GM12878 (cell line): ENCODE results near the gene PYGM. TPM values are rescaled to one million over a fixed set of nuclear protein-coding genes. Genes with fewer than 3 reads are reported as not detected.

ENCODE experiments used
- ATAC-seq: fragments of 200-7000 bp; cut with Tn5 transposase; 3 replicates; pipeline ENCODE4 v1.9.1; 2020; ENCODE audit warnings: mild to moderate bottlenecking, moderate library complexity
- BruUV-seq: library from RNA; stranded (reverse); fragments of 400-500 nt; replicated peaks from 2 replicates; lab custom pipeline; 2021; lab: Mats Ljungman, UMichigan
- CTCF ChIA-PET: fragments of 300-600 bp; sonication (Branson Sonifier 250); formaldehyde crosslinking; extraction: SDS; loops from one replicate; lab custom pipeline; 2021; ENCODE audit warnings: inconsistent platforms; lab: Yijun Ruan, JAX
- POLR2A ChIA-PET: fragments of 350-600 bp; formaldehyde crosslinking; extraction: SDS; loops from one replicate; lab custom pipeline; 2021; ENCODE audit warnings: inconsistent platforms; lab: Charles Lee
- RAD21 ChIA-PET: fragments of 300-600 bp; sonication (Branson Sonifier 250); formaldehyde crosslinking; loops from one replicate; lab custom pipeline; 2023; ENCODE audit warnings: antibody characterized with exemption; ENCODE audit not compliant: unreplicated experiment; lab: Charles Lee
- SMC1A ChIA-PET: fragments of 300-600 bp; sonication (Branson Sonifier 250); formaldehyde crosslinking; loops from one replicate; lab custom pipeline; 2023; ENCODE audit not compliant: unreplicated experiment, uncharacterized antibody; lab: Charles Lee
- DNase-seq: peaks from one replicate; pipeline ENCODE4 v3.0.0-alpha.2; 2011; ENCODE audit warnings: low read depth, low spot score
- FAIRE-seq: peaks from 3 replicates; lab custom pipeline; 2011; peaks lifted over from hg19 to GRCh38; lab: Jason Lieb, UNC
- H2AFZ ChIP-seq: 2 replicates; pipeline ENCODE4 v1.6.0; 2011; ENCODE audit warnings: low read depth, low read length, control low read depth; ENCODE audit not compliant: control insufficient read depth
- H3K27ac ChIP-seq: 2 replicates; pipeline ENCODE4 v1.5.1; 2011; ENCODE audit warnings: control low read depth; ENCODE audit not compliant: control insufficient read depth, insufficient read depth
- H3K27me3 ChIP-seq, 2 experiments: replicated peaks in 1 of 2; 2 replicates each; pipeline versions ENCODE4 v1.6.0 to v1.6.1; 2011; ENCODE audit warnings: low read length in 1 of 2; ENCODE audit not compliant: control insufficient read depth in 2 of 2, insufficient read depth in 2 of 2
- H3K36me3 ChIP-seq, 2 experiments: 2 replicates each; pipeline ENCODE4 v1.5.1; 2011; ENCODE audit warnings: low read length in 1 of 2; ENCODE audit not compliant: control insufficient read depth in 2 of 2, insufficient read depth in 2 of 2
- H3K4me1 ChIP-seq: 2 replicates; pipeline ENCODE4 v1.6.1; 2011; ENCODE audit warnings: mild to moderate bottlenecking, low read length, moderate library complexity, mixed read lengths; ENCODE audit not compliant: control insufficient read depth, insufficient read depth
- H3K4me2 ChIP-seq: 2 replicates; pipeline ENCODE4 v1.6.0; 2011; ENCODE audit warnings: control low read depth; ENCODE audit not compliant: control insufficient read depth, insufficient read depth
- H3K4me3 ChIP-seq: fragments of 200-600 bp; sonication (generic); 2 replicates; pipeline ENCODE4 v1.5.1; 2016
- H3K79me2 ChIP-seq: 2 replicates; pipeline ENCODE4 v1.6.0; 2011; ENCODE audit warnings: low read length; ENCODE audit not compliant: control insufficient read depth, insufficient read depth
- H3K9ac ChIP-seq: 2 replicates; pipeline ENCODE4 v1.8.0; 2011; ENCODE audit warnings: low read length, control low read depth, mixed read lengths; ENCODE audit not compliant: control insufficient read depth, insufficient read depth
- H3K9me3 ChIP-seq: replicated peaks from 3 replicates; pipeline ENCODE4 v1.5.1; 2011; ENCODE audit warnings: mild to moderate bottlenecking, low read length; ENCODE audit not compliant: control insufficient read depth, insufficient read depth
- H4K20me1 ChIP-seq: 2 replicates; pipeline ENCODE4 v1.6.0; 2011; ENCODE audit not compliant: control insufficient read depth, insufficient read depth
- ATF7 ChIP-seq: fragments of 450-650 bp; IDR thresholded peaks from 2 replicates; pipeline ENCODE4 v1.6.1; 2016; ENCODE audit warnings: low read depth, mild to moderate bottlenecking
- CREB1 ChIP-seq: IDR thresholded peaks from 2 replicates; pipeline ENCODE4 v1.6.1; 2012; ENCODE audit warnings: low read depth, mild to moderate bottlenecking, inconsistent platforms
- CREM ChIP-seq: IDR thresholded peaks from 2 replicates; pipeline ENCODE4 v1.6.1; 2014; ENCODE audit warnings: antibody characterized with exemption, low read depth
- CUX1 ChIP-seq: IDR thresholded peaks from 2 replicates; pipeline ENCODE4 v1.6.1; 2012; ENCODE audit warnings: improper control_type of control experiment, low read depth, low read length; ENCODE audit not compliant: insufficient replicate concordance
- MLLT1 ChIP-seq: fragments of 450-650 bp; IDR thresholded peaks from 2 replicates; pipeline ENCODE4 v1.6.1; 2016; ENCODE audit warnings: mild to moderate bottlenecking
- NFIC ChIP-seq: IDR thresholded peaks from 2 replicates; pipeline ENCODE4 v1.6.1; 2012; ENCODE audit warnings: low read depth, mild to moderate bottlenecking, inconsistent platforms, low read length, moderate library complexity
- POLR2AphosphoS2 ChIP-seq: IDR thresholded peaks from 2 replicates; pipeline ENCODE4 v1.6.1; 2011; ENCODE audit warnings: low read depth, mild to moderate bottlenecking, low read length, improper control_type of control experiment, moderate library complexity
- YBX1 ChIP-seq: fragments of 450-650 bp; IDR thresholded peaks from 2 replicates; pipeline ENCODE4 v1.6.1; 2016; ENCODE audit warnings: antibody characterized with exemption
- ZNF217 ChIP-seq: fragments of 450-650 bp; IDR thresholded peaks from 2 replicates; pipeline ENCODE4 v1.6.1; 2017; ENCODE audit warnings: antibody characterized with exemption, mild to moderate bottlenecking
- WGBS: methylation state at CpG from one replicate; pipeline ENCODE4 v1.1.6; 2016; ENCODE audit warnings: low lambda C conversion rate; ENCODE audit not compliant: insufficient replicate concordance, insufficient coverage; ENCODE audit errors: missing lambda C conversion rate; 5-methylcytosine and 5-hydroxymethylcytosine counted together
- in situ Hi-C: fragments of 300-500 bp; cut with MboI; formaldehyde crosslinking; loops from 9 replicates; pipeline ENCODE4 v1.14.3; 2018; ENCODE audit warnings: mixed read lengths
- intact Hi-C: fragments of 100-400 bp; cut with micrococcal nuclease; formaldehyde crosslinking; loops from one replicate; pipeline ENCODE4 v1.14.2; 2022; ENCODE audit not compliant: unreplicated experiment
- polyA plus RNA-seq, 11 experiments: library from polyadenylated mRNA; depleted of rRNA in 4 of 11; unstranded in 6 of 11; stranded (reverse) in 5 of 11; fragments of >200 nt; fragmentation: Nextera tagmentation in 4 of 11; fragmentation: Illumina TruSeq in 1 of 11; extraction: Ambion mirVana in 4 of 11; extraction: Trizol in 1 of 11; gene quantifications; 1 replicate in 1 of 11; 2 replicates in 10 of 11; pipeline versions ENCODE4 v1.2.1 to v1.2.3, GENCODE V29; 2011 to 2016; ENCODE audit warnings: inconsistent platforms in 2 of 11, missing spikeins in 2 of 11, low read depth in 1 of 11
- total RNA-seq, 4 experiments: library from RNA; depleted of rRNA in 3 of 4; stranded (reverse); fragments of >200 nt in 3 of 4; fragmentation: Illumina TruSeq in 1 of 4; extraction: Trizol in 1 of 4; gene quantifications; 2 replicates each; pipeline versions ENCODE4 v1.2.1 to v1.2.3, GENCODE V29; 2013 to 2021

PYGM gene
- total and polyA plus RNA-seq, 10 of the 15 experiments (the other 5 are each of a cell fraction or from before 2014, with no cell fraction given), result 0.04 to 3.7 (median 0.27) TPM; not detected in 1

- SMC1A ChIA-PET, result no interaction called here
- 70% methylated on average over 15 of the region's 15 CpGs for WGBS
- DNase-seq (no peak), ATAC-seq (no peak), FAIRE-seq (no peak)
- POLR2A ChIA-PET, result no interaction called here
- BruUV-seq, result no TSS peak
- no peaks in the 10 kb centered on the region for H3K27me3 ChIP-seq
- no peaks in the 10 kb centered on the region for H3K79me2 ChIP-seq
- TF ChIP-seq CUX1, result no peak
- no peak for TF ChIP-seq ZNF217
- TF ChIP-seq NFIC, result no peak
- no peak for TF ChIP-seq MLLT1
- no peak for TF ChIP-seq CREB1
- TF ChIP-seq CREM, result no peak
- TF ChIP-seq POLR2AphosphoS2, result no peak
- TF ChIP-seq YBX1, result no peak
- TF ChIP-seq ATF7, result no peak
- H3K4me1 ChIP-seq, result peaks cover 2% of the 10 kb centered on the region
- H3K9me3 ChIP-seq, result no peaks in the 10 kb centered on the region
- intact Hi-C loops, result no loop called here
- no peaks in the 10 kb centered on the region for H4K20me1 ChIP-seq
- CTCF ChIA-PET, result no interaction called here
- no peak overlapping the region for H3K4me3 ChIP-seq
- H3K9ac ChIP-seq, result no peak overlapping the region
- in situ Hi-C loops, result no loop called here
- H3K4me2 ChIP-seq, result no peak overlapping the region
- peaks cover 0 to 6% of the 10 kb centered on the region in 2 experiments; a peak in 2 of 4 replicates for H3K36me3 ChIP-seq
- RAD21 ChIA-PET, result no interaction called here
- H3K27ac ChIP-seq, result no peak overlapping the region
- H2AFZ ChIP-seq, result no peak overlapping the region
Measured at GRCh38 chr11:64758330-64759079, 1.3 kb downstream of the PYGM start.
